ENCODE results near the gene SORCS2.

Gene SORCS2

DNA sequence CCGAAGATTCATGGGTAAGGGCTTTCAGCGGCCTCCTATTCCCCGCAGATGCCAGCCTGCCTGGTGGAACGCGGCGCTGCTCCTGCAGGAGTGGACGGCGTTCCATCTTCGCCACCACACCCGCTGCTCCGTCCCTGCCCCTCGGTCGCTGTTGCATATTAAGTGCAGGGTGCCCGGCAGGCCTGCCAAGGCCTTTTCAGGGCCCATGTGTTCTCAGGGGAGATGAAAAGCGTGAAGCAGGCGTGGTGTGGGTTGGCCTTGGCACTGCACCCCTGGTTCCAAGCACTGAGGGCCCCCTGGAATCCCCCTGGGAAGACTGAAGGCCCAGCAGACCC, 52.0 kb downstream of the SORCS2 start:
- DNase-seq (ENCODE audit: low read depth in 2 of 2), result no peak

DNA sequence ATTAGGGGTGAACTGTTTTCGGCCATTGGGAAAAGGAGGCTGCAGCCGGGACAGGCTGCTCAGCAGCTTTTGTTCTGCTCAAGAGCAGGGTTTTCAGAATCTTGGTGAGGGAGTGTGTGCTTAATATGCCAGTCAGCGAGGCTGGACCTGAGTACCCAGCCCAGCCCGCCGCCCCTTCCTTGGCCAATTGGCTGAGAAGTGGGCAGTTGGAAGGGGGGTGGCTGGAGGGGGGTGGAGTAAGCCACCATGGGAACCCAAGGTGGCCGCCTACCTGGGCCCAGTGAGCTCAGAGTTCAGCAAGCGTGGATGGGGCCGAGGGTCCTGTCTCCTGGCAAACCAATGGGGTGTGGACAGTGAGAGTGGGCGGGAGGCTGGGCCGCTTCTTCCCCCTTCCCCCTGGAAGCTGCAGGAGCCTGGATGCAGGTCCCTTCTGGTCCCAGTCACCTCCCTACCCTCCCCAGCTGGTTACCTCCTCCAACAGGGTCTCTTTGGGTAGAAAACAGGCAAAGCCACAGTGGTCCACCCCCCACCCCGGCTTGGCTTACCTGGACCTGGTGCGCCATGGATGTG, 52.5 kb downstream of the SORCS2 start:
- DNase-seq (ENCODE audit: low read depth in 2 of 2), result no peak

DNA sequence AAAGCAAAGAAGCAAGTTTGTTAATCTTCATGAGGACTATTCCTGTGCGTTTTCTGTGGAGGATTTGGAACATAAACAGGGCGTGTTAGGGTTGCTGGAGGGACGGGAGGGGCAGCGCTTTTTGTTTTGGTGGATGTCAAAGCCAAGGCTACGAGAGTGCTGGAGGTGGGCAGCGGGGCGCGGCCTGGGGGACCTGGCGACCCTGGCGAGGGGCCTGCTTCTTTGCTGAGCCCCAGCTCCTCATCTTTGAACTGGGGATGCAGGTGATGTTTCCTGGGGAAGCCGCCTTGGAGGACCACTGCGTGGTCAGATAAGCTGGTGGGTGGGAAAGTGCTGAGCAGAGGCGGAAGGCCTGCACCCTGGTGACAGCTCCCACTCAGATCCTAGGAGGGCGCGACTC, 55.2 kb downstream of the SORCS2 start:
- no peak for DNase-seq (ENCODE audit: low read depth in 2 of 2)

DNA sequence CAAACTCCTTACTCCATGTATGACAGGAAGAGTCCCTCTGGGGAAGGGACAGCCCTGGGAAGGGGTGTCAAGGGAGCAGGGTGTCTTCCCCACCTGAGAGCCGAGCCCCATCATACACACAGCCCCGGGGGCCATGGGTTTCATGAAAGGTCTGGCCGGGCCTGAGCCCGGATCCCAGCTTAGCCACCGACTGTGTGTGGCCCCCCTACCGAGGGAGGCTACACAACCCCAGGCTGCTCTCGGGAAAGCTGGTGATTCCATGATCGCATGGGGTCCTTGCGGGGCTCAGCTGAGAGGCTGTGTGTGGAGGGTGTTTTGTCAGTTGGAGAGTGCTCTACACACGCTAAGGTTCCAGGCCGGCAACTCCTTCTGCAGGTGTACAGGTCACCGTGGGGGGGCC, 55.6 kb downstream of the SORCS2 start:
- DNase-seq (ENCODE audit: low read depth in 2 of 2), result no peak

DNA sequence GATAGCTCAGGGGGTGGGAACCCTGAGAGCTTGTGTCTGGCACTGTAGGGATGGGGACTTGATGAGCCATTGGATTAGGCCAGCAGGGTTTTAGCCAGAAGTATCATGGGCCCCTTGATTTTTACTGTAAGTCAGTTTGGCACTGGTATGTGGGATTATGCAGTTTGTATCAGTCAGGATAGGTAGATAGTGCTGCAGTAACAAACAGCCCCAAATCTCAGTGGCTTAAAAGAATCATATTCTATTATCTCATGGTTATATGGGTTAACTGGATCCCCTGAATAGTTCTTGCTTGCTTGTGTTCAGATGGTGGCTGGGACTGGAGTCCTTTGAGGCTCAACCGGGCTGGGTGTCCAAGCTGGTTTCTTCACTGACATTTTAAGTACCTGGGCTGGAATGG, 56.5 kb downstream of the SORCS2 start:
- DNase-seq (ENCODE audit: low read depth in 2 of 2), result no peak

DNA sequence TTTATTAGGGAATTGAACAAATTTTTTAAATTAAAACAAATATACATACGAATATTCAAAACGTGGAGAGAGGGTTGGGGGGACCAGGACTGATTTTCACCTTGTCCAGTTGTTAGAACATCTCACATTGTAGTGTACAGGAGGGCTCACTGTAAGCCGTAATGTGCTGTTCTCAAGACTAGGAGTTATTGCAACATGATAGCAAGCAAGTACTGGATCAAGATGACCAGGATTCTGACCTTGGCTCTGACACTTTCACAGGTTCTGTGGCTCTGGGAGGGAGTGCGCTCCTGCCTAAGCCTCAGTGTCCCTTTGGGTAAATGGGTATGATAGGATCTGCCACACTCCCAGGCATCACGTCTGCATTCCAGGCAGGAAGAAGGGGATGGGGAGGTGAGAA, 59.0 kb downstream of the SORCS2 start:
- DNase-seq (ENCODE audit: low read depth in 2 of 2), result no peak

DNA sequence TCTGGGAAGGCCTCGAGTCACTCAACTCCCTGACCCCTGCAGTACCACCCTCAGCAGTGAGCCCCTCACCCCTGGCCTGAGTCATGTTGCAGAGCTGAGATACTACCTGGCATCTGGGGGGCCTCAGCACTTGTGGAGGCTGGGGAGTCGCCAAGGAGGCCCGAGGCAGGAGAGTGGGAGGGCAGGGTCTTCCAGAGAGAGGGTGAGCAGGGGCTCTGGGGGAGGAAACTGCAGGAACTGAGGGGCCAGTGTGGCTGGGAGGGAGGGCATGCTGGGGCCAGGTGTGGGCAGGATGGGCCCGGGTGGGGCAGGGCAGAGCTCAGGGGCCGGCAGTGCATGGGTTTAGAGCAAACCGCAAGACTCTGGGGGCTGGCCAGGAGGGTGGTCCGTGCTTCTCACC, 59.7 kb downstream of the SORCS2 start:
- DNase-seq (ENCODE audit: low read depth in 2 of 2), result no peak

DNA sequence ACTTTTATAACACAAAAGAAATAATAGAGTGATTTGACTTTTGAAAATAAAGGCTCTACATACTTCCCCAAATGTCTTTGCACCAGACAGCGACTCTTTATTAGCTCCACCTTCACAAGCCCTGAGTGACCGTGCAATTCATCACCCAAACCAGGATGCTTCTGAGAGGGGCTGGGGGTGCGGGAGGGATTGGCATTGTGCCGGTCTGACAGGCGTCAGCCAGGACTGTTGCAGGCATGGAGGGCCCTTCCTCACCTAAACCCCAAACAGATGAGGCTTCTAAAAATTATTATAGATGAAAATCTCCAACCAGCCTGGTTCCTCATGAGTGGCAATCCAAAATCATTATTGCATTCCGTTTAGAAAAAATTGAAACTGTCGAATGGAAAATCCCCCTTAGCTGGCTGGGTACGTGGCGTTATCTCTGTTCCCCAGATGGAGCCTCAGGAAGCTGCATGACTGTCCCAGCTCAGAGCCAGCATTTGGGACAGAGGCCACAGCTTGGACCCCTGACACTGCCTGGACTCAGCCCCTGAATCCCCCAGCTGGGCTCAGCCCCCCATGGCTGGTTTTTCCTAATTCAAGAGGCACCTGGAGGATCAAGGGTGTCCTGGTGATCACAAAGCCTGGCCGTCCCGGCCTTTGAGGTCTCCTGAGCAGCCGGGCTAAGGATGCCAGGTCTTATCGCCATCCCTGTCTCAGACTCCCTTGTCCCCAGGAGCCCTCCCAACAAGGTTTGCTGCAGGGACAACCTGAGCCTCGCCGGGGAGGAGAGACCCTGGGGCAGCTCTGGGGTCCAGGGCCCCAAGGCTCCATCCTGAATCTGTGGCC, 60.4 kb downstream of the SORCS2 start:
- DNase-seq (ENCODE audit: low read depth in 2 of 2), result no peak

DNA sequence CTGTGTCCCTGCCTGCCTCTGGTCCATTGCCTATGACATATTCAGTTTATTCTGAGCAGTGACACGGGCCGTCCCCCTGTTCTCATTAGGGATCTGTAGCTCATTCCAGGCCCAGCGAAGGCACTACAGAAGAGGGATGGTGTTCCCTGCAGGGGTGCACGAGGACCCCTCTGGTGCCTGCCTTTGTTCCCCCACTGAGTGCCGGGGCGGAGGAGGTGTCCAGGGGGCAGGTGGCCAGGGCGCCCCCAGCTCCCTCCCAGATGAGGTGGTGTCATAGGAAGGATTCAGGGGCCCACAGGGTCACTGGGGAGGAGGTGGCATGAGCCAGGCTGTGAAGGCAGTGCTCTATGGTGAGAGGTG, 61.0 kb downstream of the SORCS2 start:
- DNase-seq (ENCODE audit: low read depth in 2 of 2), result no peak

DNA sequence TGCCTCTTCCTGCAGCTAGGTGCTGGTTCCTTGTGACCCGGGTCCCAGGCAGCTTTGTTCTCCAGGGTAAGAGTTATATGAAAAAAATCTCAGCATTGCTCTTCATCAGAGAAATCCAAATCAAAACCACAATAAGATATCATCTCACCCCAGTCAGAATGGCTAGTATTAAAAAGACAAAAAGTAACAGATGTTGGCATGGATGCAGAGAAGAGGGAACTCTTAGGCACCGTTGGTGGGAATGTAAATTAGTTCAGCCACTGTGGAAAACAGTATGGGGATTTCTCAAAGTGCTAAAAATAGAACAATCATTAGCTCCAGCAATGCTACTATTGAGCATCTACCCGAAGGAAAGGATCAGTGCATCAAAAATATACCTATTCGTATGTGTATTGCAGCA, 61.5 kb downstream of the SORCS2 start:
- DNase-seq (ENCODE audit: low read depth in 2 of 2), result no peak

DNA sequence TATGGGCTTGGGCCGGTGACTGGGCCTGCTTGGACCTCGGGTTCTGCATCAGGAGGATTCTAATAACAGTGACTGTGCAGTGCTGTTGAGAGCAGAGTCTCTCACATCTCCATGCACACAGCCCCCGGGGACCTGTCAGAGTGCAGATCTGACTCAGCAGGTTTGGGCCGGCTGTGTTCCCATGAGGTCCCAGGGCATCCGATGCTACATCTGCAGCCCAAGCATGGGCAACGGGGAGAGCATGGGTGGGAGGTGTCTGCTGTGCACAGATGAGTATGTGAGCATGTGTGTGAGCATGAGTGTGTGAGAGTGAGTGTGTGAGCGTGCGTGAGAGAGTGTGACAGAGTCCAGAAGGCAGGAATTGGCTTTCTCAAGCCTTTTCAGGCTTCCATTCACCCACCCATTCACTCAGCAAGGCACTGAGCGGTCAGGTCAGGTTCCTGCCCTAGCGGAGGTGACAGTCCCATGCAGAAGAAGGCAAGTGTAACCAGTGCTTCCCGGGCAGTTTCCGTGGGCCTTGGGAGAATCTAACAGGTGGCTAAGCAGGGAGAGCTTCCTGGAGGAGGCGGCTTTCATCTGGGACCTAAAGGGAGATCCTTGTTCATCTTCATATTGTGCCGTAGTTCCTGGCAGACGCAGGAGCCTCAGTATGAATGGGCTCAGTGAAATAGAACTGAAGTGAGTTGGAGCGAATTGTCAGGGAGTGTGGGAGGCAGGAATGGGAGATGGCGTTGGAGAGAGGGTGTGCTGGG, 62.6 kb downstream of the SORCS2 start:
- DNase-seq (ENCODE audit: low read depth in 2 of 2), result no peak

DNA sequence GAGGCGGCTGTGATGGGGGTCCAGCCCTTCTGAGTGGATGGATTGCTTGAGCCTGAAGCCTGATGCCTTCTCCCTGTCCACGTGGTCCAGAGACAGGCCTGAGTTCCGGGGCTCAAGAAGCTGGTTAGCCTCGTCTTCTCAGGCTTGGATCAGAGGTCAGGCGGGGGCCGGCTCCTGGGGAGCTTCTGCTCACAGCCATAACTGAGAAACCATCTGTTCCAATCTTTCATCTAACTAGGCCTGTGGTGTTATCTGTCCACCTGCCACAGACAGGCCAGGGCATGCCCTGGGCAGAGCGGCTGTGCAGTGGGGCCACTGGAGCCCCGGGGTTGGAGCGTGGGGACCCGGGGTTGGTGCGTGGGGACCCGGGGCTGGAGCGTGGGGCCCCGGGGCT, 63.1 kb downstream of the SORCS2 start:
- no peak for DNase-seq (ENCODE audit: low read depth in 2 of 2)

DNA sequence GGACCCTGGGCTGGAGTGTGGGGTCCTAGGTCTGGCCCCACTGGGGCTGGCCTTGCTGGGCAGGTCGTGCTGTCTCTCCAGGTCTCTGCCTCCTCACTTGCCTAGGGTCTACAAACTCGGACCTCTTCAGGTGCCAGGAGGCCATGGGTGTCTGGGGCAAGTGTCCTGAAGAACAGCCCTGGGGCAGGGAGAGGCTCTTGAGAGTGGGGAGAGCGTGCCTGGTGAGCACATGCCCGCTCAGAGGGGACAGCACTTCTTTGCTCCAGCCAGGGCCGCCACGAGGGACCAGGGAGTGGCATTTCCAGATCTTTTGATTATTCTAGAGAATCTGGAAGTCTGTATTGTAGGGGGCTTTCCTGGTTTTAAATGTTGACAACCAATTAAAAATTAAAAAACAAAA, 63.7 kb downstream of the SORCS2 start:
- DNase-seq (ENCODE audit: low read depth in 2 of 2), result no peak

DNA sequence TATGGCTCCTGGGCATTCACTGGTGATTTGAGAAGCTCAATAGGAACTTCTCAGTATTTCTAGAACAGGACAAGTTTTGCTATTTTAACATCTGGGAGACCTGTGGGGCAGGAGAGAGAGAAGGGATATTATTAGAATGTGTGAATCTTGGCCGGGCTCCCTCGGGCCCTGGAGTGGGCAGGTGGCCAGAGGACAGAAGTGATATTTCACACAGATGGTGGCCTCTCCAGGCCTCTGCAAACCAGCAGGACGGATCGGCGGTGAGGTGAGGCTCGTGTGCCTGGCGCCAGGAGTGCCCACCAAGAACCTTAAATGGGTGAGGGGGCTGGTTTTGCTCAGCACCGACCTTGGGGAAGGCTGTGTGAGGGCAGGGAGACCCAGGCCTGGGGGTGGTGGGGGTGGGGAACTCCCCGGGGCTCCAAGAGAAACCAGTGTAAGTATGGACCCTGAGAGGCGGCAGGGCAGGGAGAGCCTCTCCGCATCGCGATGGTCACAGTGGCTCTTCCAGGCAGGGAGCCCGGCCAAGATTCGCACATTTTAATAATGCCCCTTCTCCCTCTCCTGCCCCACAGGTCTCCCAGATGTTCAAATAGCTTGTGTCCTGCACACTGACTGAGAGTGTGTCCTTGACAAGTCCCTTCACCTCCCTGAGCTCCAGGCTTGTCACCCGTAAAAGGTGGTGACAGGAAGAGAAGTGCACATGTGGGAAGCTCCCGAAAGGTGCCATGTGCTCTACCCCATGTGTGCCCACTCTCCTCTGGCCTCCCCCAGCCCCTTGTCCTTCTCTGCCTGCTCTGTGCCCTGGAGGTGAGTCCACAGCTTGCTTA, 64.9 kb downstream of the SORCS2 start:
- no peak for DNase-seq (ENCODE audit: low read depth in 2 of 2)

DNA sequence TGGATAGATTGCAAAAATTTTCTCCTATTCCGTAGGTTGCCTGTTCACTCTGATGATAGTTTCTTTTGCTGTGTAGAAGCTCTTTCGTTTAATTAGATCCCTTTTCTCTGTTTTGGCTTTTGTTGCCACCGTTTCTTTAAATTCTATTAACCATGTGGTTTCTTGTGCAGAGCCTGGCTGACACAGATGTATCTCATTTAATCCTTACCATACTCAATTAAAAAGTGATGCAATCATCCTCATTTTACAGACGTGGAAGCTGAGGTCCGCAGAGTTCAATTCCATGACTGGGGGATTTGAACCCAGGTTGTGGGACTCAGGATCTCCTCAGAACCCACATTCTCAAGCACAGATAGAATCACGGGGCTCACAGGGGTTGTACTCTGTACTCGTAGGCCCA, 66.7 kb downstream of the SORCS2 start:
- DNase-seq (ENCODE audit: low read depth in 2 of 2), result no peak

DNA sequence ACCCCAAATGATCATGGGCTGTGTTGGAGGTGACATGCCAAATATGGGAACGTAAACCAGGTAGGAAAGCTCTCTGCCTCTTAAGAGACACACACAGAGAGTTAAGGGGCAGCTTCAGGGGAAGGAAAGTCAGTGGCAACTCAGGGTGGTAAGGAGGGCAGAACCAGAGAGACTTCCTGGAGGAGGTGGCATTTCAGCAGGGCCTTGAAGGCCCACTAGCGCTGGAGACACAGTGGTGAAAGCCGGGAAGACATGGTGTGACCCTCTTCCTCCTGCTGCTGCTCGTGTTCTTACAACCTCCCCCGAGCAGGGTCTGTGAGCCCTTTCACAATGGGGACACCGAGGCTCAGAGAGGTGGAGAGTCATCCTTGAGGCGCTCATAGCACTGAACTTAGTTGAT, 68.2 kb downstream of the SORCS2 start:
- no peak for DNase-seq (ENCODE audit: low read depth in 2 of 2)

DNA sequence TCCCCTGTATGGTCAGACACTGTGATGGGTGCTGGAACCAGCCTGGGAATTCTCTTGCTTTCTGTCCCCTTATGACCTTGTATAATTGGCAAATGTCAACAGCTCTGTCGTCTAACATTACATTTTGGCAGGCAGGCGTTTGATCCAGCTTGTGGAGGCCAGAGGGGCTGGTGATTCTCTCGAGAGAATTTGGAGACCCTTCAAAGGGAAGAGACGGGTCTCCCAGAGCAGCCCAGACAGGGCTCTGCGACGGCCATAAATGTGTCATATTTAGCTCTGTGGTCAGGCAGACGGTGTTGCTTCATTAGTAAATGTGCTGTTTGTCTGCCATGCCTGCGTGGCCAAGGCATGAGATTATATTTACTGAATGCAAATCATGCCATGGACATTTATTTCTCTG, 68.7 kb downstream of the SORCS2 start:
- no peak for DNase-seq (ENCODE audit: low read depth in 2 of 2)

DNA sequence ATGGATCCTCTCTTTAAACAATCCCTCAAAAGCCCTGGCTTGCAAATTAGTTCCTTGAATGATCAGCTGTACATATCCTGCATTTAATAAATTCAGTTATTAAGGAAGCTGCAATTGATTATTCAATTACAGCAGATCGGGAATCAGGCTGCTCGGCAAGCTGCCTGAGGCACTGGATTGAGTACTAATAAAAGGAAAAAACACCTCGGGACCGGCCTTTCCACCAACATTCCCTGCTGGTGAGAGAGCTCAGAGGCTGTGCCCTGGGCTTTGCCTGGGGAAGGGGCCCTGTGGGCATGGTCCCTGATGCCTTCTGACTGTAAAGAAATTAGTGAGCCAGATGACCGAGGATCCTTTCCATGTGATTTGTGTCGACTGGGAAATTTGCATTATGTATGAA, 69.2 kb downstream of the SORCS2 start:
- DNase-seq (ENCODE audit: low read depth in 2 of 2), result no peak

DNA sequence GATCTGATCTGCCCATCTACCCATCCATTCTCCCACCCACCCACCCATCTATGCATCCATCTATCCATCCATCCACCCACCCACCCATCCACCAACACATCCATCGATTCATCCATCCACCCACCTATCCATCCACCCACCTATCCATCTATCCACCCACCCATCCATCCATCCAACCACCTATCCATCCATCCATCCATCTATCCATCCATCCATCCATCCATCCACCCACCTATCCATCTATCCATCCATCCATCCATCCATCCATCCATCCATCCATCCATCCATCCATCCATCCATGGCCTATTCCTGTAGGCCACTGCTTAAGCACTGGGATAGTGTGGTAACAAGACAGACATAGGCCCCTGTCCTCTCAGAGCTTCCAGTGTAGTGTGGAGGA, 69.8 kb downstream of the SORCS2 start:
- no peak for DNase-seq (ENCODE audit: low read depth in 2 of 2)

DNA sequence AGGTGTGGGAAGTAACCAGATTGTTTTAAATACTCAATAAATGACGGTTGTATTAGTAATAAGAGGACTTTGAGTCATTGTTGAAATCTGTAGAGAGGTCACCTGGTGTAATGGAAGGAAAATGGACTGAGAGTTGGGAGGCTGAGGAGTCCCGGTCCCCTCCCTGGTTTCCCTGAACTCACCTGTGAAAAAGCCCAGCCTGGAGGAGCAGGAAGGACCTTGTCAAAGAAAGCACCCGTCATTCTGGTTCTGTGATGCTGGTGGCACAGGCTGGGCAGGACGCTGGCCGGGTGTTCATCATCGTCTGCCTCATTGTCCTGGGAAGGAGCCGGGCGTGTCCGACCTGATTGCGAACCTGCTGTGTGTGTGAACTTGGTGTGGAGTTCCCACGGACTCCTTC, 70.8 kb downstream of the SORCS2 start:
- no peak for DNase-seq (ENCODE audit: low read depth in 2 of 2)

DNA sequence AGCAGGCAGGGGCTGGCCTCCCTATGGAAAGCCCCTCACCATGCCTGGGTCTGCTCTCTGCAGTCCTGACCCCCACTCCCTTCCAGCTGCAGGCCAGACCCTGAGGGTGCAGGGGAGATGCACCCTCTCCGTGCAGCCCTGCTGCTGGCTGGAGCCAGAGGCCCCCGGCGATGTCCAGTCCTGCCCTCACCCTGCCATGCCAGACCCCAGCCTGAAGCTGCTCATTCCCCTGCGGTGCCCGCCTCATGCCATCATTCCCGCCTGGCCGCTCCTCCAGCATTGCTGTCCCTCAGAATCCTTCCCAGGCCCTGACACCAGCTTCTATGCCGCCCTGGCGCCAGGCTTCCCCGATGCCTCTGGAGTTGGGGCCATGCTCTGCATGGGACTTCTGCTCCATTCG, 72.4 kb downstream of the SORCS2 start:
- no peak for DNase-seq (ENCODE audit: low read depth in 2 of 2)

DNA sequence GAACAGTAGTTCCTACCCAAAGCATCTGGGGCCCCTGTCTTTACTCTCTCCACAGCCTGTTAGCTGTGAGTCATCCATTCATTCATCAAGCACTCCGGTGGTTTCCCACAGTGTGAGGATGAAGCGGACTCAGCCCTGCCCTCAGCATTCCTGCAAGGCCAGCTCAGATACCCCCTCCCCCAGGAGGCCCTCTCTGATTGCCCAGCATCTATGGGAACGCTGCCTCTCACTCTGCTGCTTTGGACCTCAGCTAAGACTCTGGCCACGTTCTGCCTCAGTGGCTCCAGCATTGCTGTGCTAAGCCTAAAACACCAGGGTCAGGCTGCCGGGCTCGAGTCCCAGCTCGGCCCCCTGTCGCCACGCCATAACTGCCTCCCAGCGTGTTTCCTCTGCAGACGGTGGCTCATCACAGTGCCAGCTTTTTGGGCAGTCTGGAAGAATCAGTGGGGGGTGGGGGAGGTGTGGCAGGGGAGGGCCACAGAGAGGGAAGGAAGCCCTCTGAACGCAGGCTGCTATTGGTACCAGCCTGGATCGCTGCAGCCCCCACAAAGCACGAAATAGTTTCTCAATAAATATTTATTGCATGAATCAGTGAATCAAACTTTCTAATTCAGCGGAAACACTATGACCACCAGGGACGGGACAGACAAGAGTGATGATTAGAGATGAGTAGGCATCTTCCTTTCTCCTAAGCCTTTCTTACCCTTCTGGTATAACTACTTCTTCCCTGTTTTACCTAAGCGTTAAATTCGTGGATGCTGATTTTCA, 74.4 kb downstream of the SORCS2 start:
- no peak for DNase-seq (ENCODE audit: low read depth in 2 of 2)

All from stimulated activated CD8-positive, alpha-beta memory T cell treated with anti-CD3 and anti-CD28 coated beads, Interleukin-2, amount 100 ng/mL, for 48 hours (primary cell).